ENCODE results near the gene GIPR. TPM values are rescaled to one million over a fixed set of nuclear protein-coding genes. Genes with fewer than 3 reads are reported as not detected.
A peak's percentile ranks its signal among the peaks of the same experiment; 100 is the strongest.

The GIPR gene
- total RNA-seq, 1 donor from 2014 or later = not detected

DNA sequence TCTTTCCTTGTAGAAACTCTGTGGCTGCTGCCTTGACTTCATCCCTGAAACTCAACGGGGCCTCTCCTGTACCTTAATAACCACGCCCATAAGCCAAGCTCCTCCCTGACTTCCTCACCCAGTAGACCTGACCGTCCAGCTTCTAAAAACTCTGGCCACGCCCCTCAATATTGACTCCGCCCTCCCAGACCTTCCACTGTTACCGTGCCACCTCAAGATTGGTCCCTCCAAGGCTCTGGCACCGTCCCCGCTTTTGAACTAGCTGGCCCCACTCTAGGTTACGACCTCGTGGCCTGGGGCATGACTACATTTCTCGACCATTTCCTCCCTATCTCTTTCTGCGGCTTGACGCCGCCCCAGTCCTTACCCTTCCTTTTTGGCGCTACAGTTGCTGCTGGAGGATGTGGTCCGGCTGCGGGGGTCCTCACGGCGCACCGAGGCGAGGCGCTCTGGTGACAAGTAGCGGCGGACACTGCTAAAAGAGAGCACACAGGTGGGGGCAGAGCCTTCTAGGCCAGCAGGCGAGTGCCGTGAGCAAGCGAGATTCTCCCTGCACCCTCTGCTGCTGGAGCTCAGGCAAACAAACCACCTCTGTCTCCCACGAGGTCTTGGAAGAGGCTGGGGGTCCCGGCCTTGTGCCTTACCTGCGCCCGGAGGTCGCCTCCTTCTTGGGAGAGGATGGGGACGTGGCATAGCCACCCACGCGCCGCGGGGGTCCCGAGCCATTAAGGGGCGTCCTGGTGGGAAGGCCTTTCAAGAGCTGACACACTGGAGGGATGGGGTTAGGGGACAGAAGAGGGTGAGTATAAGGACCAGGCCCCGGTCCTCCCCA, 26.5 kb upstream of the GIPR start:
- Mint-ChIP-seq H3K9me3 (peaks cover 2% of the 10 kb centered on the region), H3K27ac (no peak overlapping the region), H3K4me1 (peaks cover 51% of the 10 kb centered on the region), H3K27me3 (ENCODE audit: insufficient read depth, low read depth) (peaks cover 17% of the 10 kb centered on the region), H3K4me3 (peak overlapping the region; percentile 71), H3K36me3 (no peaks in the 10 kb centered on the region)
- Histone ChIP-seq H3K27me3 (peaks cover 23% of the 10 kb centered on the region), H4K20me1 (ENCODE audit: low read depth) (peaks cover 4% of the 10 kb centered on the region), H3K4me1 (peaks cover 13% of the 10 kb centered on the region), H3K4me3 (peak overlapping the region; percentile 39), H2AFZ (replicated peaks) (peak overlapping the region; percentile 52), H3K9ac (no peak overlapping the region), H3K79me2 (ENCODE audit: low read depth) (no peaks in the 10 kb centered on the region), H3K36me3 (no peaks in the 10 kb centered on the region), H3K27ac (no peak overlapping the region), H3F3A (ENCODE audit: low read depth) (peaks cover 67% of the 10 kb centered on the region), H3K9me3 (ENCODE audit: low read depth) (no peaks in the 10 kb centered on the region), H3K4me2 (peak overlapping the region; percentile 74)
- peak; percentile 93 for DNase-seq (ENCODE audit: low spot score)
- TF ChIP-seq, protein P1, sequence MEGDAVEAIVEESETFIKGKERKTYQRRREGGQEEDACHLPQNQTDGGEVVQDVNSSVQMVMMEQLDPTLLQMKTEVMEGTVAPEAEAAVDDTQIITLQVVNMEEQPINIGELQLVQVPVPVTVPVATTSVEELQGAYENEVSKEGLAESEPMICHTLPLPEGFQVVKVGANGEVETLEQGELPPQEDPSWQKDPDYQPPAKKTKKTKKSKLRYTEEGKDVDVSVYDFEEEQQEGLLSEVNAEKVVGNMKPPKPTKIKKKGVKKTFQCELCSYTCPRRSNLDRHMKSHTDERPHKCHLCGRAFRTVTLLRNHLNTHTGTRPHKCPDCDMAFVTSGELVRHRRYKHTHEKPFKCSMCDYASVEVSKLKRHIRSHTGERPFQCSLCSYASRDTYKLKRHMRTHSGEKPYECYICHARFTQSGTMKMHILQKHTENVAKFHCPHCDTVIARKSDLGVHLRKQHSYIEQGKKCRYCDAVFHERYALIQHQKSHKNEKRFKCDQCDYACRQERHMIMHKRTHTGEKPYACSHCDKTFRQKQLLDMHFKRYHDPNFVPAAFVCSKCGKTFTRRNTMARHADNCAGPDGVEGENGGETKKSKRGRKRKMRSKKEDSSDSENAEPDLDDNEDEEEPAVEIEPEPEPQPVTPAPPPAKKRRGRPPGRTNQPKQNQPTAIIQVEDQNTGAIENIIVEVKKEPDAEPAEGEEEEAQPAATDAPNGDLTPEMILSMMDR (IDR thresholded peaks at IDR 0.05) = no peak
- TF ChIP-seq EZH2 (IDR thresholded peaks at IDR 0.05) (no peak), EZH2phosphoT487 (IDR thresholded peaks at IDR 0.05) (no peak)

DNA sequence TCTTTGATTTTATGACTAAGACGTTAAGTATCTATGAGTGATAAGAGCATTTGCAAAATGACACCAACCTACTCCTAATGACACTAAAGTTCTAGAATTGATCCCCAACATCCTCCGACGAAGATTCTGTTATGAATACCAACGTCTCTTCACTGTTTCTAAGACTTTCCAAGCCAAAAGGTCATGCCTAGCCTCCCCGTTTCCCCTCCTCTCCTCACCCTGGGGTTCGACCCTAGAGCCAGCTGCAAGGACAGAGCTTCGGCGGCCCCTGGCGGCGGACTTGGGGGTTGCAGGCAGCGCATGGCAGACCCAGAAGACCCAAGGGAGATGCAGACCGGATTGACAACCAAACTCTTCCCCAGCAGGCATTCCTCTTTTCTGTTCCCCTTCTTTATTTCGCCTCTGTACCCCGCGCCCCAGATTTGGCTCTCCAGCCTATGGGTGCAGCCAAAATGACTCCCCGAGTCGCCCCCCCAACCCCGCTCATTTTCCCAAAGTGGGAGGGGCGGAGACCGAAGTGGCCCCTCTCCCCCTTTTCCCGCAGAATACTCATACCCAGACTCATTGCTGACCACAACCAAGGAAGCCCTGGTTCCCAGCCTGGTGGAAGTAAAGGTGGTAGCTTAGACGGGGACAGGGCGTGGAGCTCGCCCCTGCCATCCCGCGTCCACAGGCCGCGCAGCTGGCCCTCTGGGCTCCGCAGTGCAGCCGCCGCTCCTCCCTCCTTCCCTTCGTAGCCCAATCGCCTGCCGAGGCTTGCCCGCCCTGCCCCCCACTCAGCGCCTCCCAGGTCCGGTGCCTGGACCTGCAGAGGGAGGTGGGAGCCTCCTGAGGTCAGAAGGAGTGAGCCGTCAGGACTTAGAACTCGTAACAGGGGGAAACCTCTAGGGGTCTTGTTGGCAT, 24.7 kb upstream of the GIPR start:
- Histone ChIP-seq H3F3A (ENCODE audit: low read depth) (peaks cover 61% of the 10 kb centered on the region), H3K27me3 (peaks cover 23% of the 10 kb centered on the region), H3K79me2 (ENCODE audit: low read depth) (no peaks in the 10 kb centered on the region), H2AFZ (replicated peaks) (peak overlapping the region; percentile 97), H3K4me1 (peaks cover 9% of the 10 kb centered on the region), H3K4me3 (peak overlapping the region; percentile 61), H3K9me3 (ENCODE audit: low read depth) (no peaks in the 10 kb centered on the region), H3K27ac (no peak overlapping the region), H3K36me3 (no peaks in the 10 kb centered on the region), H3K9ac (no peak overlapping the region), H3K4me2 (peak overlapping the region; percentile 86), H4K20me1 (ENCODE audit: low read depth) (peaks cover 4% of the 10 kb centered on the region)
- Mint-ChIP-seq H3K27ac (no peak overlapping the region), H3K9me3 (peaks cover 2% of the 10 kb centered on the region), H3K4me3 (peak overlapping the region; percentile 88), H3K36me3 (no peaks in the 10 kb centered on the region), H3K4me1 (peaks cover 49% of the 10 kb centered on the region), H3K27me3 (ENCODE audit: insufficient read depth, low read depth) (peaks cover 17% of the 10 kb centered on the region)
- TF ChIP-seq, protein P1 (IDR thresholded peaks at IDR 0.05) = peak; percentile 94
- TF ChIP-seq EZH2 (IDR thresholded peaks at IDR 0.05) = no peak
- TF ChIP-seq EZH2phosphoT487 (IDR thresholded peaks at IDR 0.05) = no peak
- DNase-seq (ENCODE audit: low spot score) = peak; percentile 91

DNA sequence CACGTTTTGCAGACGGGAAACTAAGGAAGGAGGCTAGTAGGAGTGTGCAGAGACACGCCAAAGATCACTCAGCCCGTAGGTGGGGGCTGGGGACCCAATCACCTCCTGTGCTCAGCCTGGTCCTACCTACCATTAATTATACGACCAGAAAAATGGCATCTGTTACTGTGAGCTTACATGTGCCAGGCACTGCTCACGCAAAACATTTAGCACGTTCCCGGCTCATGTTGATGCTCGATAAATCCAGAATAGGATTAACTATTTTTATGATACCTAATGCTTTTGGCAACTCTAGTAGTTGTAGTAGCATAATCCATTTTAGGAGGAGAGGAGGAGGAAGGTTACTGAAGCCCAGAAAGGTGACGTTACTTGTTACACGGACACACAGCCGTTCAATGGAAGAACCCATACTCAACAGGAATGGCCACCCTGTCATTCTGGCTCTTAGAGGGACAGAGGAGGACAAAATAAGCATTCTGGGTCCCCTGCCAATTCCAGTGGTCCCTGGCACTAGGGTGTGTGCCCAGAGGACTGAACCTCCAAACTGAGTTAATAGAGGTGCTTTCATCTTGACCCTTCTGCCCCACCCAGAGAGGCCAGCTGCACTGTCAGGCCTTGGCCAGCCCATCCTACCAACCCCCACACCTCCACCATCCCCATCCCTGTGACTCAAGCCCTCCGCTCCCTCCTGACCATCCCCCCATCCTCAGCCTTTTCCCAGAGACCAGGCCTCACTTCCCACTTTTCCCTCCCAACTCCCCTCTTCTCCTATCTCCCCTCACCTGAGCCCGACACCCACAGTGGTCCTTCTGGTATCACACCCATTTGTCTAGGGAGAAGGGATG, 23.9 kb upstream of the GIPR start:
- H3K36me3 Mint-ChIP-seq = no peaks in the 10 kb centered on the region
- TF ChIP-seq EZH2phosphoT487 (IDR thresholded peaks at IDR 0.05) (no peak), EZH2 (IDR thresholded peaks at IDR 0.05) (no peak)
- TF ChIP-seq, protein P1 (IDR thresholded peaks at IDR 0.05) = no peak
- H3K9ac ChIP-seq = no peak overlapping the region
- H3K27ac ChIP-seq = no peak overlapping the region
- peaks cover 54% of the 10 kb centered on the region for H3F3A ChIP-seq (ENCODE audit: low read depth)
- peaks cover 5% of the 10 kb centered on the region for H3K4me1 ChIP-seq
- peak overlapping the region; percentile 86 for H3K4me2 ChIP-seq
- H3K9me3 ChIP-seq (ENCODE audit: low read depth) = no peaks in the 10 kb centered on the region
- H3K4me3 Mint-ChIP-seq = peak overlapping the region; percentile 88
- no peak overlapping the region for H3K27ac Mint-ChIP-seq
- no peaks in the 10 kb centered on the region for H3K79me2 ChIP-seq (ENCODE audit: low read depth)
- H3K4me3 ChIP-seq = peak overlapping the region; percentile 61
- peaks cover 2% of the 10 kb centered on the region for H3K9me3 Mint-ChIP-seq
- H2AFZ ChIP-seq (replicated peaks) = no peak overlapping the region
- no peak for DNase-seq (ENCODE audit: low spot score)
- peaks cover 15% of the 10 kb centered on the region for H3K27me3 Mint-ChIP-seq (ENCODE audit: insufficient read depth, low read depth)
- H3K27me3 ChIP-seq = peaks cover 23% of the 10 kb centered on the region
- H3K36me3 ChIP-seq = no peaks in the 10 kb centered on the region
- H3K4me1 Mint-ChIP-seq = peaks cover 41% of the 10 kb centered on the region
- H4K20me1 ChIP-seq (ENCODE audit: low read depth) = peaks cover 4% of the 10 kb centered on the region
